HG02840 (cell line): ENCODE results near the gene MT1A.
"Not testable (repeated sequence)": the region's sequence is repeated elsewhere in the genome, so short reads cannot be mapped to it uniquely, and the experiment has no call there.

ENCODE experiments used
- ATAC-seq: cut with Tn5 transposase; IDR thresholded peaks from one replicate; pipeline ENCODE4 v1.9.1; 2021; ENCODE audit warnings: mild to moderate bottlenecking, moderate library complexity, moderate number of reproducible peaks; ENCODE audit not compliant: unreplicated experiment, low FRiP score

Gene MT1A

DNA sequence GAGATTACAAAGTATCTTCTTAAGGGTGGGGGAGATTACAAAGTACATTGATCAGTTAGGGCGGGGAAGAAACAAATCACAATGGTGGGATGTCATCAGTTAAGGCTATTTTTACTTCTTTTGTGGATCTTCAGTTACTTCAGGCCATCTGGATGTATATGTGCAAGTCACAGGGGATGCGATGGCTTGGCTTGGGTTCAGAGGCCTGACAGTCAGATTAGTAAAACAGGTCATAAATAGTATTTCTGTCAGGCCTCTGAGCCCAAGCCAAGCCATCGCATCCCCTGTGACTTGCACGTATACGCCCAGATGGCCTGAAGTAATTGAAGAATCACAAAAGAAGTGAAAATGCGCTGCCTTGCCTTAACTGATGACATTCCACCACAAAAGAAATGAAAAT is 36.1 kb downstream of the MT1A start:
- not testable (repeated sequence) for ATAC-seq

DNA sequence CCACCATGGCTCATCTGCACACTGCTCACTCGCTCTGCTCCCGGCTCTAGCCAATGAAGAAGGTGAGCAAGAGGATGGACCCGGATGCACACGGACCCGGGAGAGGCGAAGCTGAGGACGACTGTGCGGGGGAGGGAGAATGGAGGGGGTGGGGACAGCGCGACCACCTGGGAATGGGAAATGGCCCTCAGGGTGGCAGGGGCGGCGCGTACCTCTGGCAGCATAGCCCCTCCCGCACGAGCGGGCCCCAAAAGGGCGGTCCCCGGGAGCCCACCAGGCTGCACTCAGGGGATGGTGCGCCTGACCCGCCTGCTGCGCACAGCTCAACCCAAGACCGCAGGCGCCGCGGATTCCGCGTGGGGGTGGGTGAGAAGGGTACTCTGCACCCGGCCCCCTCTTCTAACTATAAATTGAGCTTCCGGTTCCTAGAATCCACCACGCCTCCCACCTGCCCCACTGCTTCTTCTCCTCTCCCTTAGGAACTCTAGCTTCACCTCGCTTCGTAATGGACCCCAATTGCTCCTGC is 37.3 kb downstream of the MT1A start:
- ATAC-seq, result no peak

DNA sequence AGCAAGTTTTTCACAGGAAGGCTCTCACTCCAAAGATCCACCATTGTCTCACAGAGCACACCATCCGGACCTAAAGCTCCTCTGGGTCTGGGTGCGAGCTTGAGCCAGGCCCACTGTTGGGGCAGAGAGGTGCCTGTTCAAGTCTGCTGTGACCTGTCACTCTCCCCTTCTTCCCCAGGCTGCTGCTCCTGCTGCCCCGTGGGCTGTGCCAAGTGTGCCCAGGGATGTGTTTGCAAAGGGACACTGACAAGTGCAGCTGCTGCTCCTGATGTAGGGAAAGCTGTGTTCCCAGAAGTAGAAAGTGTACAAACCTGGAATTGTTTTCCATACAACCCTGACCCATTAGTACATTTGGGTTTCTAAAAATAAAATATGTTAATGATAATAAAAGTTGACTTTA is 39.0 kb downstream of the MT1A start:
- no peak for ATAC-seq

DNA sequence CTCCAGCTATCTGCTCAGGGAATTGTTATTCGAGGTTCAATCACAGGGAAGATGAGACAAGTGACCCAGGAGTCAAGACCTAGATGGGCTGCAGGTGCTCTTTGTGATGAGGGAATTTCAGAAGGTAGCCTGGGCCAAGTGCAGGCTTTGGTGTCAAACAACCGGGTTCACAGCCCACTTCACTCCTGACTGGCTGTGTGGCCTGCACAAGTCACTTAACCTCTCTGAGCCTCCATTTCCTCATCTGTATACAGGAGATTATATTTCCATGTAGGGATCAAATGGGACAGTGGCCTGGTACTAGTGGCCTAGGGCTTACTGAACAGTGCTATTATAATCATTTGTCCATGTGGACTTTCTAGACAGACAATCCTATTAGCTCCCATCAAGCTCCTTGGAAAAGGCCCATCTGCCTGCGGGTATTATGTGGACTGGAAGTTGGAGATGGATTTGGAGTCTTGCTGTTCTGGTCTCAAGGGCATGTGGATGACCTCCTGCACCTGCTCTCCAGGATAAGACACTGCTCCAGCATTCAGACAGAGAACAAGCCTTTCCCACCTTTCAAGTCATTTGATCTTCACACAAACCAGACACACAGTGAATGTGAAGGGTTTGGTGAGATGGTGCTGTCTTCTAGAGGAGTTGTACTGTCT is 40.7 kb downstream of the MT1A start:
- ATAC-seq, result no peak

DNA sequence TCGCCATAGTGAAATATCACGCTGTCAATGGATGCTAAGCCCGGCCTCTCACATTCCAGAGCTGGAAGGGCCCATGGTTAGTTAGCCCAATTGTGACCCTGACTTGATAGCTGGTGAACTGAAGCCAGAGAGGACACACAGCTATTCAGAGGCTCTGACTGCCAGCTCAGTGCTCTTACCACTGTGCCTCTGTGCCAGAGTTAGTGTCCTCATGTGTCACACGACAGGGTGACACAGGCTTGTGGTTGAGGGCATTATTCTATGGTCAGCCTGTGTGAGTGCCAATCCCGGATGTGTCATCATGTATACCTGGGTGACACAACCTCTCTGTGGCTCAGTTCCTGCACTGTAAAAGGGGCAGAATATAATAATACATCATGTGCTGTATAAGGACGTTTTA is 41.4 kb downstream of the MT1A start:
- ATAC-seq, result no peak

DNA sequence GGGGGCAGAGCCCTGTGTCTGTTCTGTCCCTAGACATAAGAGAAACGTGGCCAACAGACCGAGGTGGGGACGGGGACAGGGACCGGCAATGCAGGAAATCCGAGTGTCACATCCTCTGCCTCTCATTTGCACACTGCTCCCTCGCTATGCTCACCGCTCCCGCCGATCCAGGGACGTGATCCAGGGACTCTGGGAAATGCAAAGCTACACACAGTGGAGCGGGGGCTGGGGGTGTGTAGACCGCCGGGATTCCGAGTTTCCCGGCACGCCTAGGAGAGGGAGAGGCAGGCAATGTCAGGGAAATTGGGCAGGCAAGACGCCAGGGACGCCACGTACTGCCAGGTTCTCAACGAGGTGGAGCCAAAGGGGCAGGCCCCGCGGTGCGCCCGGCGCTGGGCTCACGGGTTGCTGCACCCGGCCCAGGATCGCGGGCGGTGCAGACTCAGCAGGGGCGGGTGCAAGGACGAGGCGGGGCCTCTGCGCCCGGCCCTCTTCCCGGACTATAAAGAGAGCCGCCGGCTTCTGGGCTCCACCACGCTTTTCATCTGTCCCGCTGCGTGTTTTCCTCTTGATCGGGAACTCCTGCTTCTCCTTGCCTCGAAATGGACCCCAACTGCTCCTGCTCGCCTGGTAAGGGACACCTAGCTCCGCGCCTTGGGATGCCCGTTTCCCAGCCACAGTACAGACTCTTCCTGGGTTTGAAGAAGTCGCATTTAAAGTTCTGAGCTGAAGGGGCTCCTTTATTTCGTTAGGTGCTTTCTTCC is 43.7 kb downstream of the MT1A start, which contains the start of gene MT1X:
Gene MT1X (plus strand): TSS at position 532 of the 764 bp plus-strand sequence. CDS start 71 bp downstream, at position 603.
- peak; percentile 93 for ATAC-seq

DNA sequence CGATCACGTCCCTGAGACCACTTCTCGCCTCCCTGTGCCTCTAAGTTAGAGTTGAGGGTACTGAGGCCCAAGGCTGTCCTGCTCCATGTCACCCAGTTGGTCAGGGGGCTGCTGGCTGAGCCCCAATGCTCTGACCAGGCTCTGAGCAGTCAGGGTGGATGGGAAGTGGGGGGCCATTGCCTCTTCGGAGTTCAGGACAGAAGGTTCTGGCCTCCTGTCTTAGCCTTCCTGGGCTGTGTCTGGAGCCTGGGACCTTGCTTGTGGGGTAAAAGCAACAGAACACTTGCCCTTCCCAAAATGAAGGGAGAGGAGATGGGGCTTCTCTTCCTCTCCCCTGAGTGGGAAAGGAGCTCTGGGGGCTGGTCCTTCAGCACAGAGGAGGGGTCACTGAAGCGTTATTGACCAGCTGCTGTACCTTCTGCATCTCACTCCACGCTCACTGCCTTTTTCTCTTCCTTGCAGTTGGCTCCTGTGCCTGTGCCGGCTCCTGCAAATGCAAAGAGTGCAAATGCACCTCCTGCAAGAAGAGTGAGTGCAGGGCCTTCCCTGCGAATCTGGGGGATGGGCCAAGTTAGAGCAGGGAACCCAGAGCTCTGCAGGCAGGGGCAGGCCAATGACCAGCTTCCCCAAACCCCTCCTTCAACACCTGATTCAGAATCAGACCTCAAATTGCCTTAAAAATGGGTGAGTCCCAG is 44.4 kb downstream of the MT1A start:
- peak; percentile 14 for ATAC-seq

DNA sequence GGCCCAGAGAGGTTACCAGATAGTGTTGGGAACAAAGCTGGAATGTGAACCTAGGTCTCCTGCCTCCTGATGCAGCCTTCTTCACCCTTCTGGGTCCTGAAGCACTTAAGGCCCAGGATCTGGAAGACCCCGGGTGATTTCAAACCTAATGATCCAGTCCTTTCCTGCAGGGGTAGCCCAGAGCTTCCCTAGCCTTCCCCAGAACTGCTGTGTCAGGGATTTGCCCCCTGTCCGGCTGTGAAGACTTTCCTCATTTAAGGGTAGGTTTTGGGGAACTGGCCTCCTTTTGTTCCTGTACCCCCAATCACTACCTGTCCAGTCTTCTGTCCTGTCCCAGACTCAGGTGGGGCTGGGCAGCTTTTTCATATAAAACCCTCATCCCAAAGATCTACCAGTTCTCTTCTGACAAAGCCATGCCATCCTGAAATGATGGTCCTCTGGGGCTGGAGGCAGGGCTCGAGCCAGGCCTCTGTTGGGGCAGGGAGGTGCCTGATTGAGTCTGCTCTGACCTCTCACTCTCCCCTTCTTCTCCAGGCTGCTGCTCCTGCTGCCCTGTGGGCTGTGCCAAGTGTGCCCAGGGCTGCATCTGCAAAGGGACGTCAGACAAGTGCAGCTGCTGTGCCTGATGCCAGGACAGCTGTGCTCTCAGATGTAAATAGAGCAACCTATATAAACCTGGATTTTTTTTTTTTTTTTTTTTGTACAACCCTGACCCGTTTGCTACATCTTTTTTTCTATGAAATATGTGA is 45.1 kb downstream of the MT1A start:
- no peak for ATAC-seq

DNA sequence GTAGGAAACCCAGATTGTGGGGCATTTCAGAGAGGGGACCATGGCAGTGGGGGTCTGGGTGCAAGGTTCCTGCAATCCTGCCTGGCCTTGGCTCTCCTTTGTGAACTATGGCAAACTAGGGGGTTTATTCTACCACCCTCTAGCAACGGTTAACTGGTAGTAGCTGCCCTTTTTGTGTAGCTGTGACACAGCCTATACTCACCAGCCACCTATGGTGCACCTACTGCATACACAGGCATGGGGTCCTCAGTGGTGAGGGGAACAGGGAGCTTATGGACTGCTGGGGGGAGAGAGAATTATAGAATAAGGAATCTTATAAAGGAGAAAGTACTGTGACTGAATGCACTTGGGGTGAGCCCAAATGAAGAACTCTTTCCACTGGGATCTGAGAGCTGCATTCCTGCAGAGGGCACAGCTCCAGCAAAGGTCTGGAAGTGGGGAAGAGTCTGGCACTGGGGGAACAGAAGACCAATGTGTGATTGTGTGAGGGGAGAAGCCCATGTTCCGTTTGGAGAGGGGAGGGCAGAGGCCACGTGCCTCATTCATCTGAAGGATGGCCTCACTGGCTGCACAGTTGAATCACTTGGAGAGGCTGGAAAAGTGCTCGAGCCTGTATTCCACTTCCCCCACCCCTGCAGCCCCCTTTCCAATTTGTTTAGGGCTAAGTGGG is 45.9 kb downstream of the MT1A start:
- no peak for ATAC-seq

DNA sequence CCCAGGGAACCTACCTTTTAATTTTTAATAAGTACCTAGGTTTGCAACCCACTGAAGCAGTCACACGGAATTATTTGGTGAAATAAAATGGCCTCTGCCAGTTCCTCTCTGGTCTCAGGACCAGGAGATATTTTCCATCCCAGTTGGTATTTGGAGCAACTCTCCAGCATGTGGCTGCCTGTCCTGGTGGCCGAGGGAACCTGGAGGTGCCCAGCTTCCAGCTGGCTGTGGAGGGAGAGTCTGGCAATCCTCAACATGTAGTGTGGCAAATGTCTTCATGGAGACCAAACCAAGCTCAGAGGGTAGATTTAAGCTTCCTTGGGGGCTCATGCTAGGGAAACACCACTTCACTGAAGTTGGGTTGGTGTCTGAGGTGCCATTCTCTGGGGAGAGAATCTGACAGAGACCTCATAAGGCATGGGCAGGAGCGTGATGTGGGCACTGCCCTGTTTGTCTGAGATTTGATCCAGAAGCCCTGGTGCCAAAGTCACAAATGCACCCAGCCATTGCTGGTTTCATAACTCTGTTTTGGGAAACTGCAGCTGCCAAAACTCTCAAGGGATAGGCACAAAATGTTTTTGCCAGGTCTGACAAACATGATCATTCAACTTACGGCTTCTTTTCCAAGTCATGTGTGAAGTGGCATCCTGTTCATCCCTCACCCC is 46.6 kb downstream of the MT1A start:
- no peak for ATAC-seq

DNA sequence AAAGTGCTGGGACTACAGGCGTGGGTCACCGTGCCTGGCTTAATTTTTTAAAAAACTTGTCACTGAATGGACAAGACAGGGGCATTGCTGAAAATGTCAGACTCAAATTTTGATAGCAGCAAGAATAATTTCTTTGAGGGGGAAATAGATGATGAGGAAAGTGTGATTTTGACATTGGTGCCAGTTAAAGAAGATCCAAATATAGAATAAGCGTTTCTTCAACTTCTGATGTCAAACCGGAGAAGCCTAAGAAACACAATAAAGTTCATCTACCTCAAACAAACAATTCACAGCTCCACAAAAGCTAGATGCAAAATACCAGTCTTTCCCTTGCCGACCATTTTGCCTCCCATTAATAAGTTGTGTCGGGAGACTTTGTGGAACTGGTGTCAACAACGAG is 48.3 kb downstream of the MT1A start:
- no peak for ATAC-seq

DNA sequence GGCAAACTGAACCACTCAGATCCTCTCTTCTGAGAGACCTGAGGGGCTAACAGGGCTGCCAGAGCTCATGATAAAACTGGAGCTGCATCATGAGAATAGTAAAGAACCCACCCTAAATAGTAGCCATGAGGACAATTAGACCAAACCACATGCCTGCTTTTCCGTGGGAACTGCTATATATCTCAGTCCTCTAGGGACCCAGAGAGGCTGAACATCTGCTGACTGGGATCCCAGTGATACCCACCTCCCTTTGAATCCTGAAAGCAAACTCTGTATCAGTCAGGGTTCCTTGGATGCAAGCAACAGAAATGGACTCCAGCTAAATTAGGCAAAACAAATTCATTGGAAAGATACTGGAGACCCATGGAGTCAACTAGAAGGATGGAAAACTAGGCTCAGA is 50.3 kb downstream of the MT1A start:
- ATAC-seq, result no peak

DNA sequence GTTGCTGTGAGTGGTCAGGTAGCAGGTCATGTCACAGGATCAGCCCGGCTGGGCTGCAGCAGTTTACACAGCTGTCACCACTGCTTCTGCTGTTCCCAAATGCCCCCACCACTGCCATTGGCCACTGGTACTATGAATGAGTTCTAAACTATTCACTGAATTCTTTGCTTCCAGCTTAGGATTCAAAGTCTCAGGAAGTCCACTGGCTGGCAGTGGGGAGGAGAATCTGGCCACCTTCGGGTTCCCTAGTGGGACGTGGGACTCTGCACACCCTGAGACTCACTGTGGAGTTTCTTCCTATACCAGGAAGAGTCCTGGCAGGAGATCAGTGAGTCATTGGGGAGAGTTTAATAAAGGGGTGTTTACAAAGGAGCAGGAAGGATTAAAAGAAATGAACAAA is 50.7 kb downstream of the MT1A start:
- no peak for ATAC-seq
